ENCODE measurements around the gene TUBGCP5. TPM values are rescaled to one million over a fixed set of nuclear protein-coding genes. Genes with fewer than 3 reads are reported as not detected.
"Not testable (repeated sequence)": the region's sequence is repeated elsewhere in the genome, so short reads cannot be mapped to it uniquely, and the experiment has no call there.

TUBGCP5 gene
- polyA plus RNA-seq, 1 donor from 2014 or later = 23.3 TPM

DNA sequence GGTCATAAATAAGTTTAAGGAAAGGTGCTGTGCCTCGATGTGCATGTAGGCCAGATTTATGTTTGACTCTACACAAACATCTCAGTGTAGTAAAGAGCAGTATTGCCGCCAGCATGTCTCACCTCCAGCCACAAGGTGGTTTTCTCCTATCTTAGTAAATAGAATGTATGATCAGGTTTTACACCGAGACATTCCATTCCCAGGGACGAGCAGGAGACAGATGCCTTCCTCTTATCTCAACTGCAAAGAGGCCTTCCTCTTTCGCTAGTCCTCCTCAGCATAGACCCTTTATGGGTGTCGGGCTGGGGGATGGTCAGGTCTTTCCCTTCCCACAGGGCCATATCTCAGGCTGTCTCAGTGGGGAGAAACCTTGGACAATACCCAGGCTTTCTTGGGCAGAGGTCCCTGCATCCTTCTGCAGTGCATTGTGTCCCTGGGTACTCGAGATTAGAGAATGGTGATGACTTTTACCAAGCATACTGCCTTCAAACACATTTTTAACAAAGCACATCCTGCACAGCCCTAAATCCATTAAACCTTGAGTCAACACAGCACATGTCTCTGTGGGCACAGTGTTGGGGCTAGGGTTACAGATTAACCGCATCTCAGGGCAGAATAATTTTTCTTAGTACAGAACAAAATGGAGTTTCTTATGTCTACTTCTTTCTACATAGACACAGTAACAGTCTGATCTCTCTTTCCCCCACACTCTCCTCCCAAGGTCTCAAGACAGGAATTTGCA is 42.8 kb upstream of the TUBGCP5 start:
- not testable (repeated sequence) for H3K36me3 ChIP-seq (ENCODE audit: insufficient read depth, low read length)

DNA sequence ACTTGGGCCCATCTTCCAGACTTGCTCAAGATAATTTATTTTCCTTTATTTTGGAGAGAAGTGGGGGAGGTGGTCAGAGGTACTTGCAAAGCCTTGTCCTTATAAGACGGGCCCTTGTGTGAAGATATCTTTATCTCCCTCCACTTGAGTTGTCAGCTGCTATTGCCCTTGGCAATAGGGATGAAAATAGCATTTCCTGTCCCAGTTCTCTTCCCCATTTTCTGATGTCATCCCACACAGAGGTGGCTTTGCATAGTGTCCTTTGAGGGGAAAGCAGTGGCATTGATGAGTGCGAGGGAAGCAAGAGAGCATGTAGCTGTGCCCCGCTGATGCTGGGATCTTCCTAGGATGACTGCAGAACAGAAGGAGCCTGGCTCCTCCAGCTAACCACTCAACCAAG is 41.9 kb upstream of the TUBGCP5 start:
- H3K4me3 ChIP-seq (ENCODE audit: low read length) = no peak overlapping the region
- H3K79me2 ChIP-seq (replicated peaks; ENCODE audit: insufficient read depth, low read length) = no peaks in the 10 kb centered on the region
- H3K9me2 ChIP-seq (ENCODE audit: insufficient read depth, low read length) = no peaks in the 10 kb centered on the region
- TF ChIP-seq MXI1 (conservative IDR thresholded peaks at IDR 0.05; ENCODE audit: poor library complexity, severe bottlenecking) (no peak), POLR2AphosphoS5 (IDR thresholded peaks at IDR 0.05) (no peak), RAD21 (conservative IDR thresholded peaks at IDR 0.05) (no peak), TAF1 (IDR thresholded peaks at IDR 0.05; ENCODE audit: low read depth) (no peak), EP300 (conservative IDR thresholded peaks at IDR 0.05; ENCODE audit: poor library complexity, severe bottlenecking) (no peak), EZH2 (IDR thresholded peaks at IDR 0.05; ENCODE audit: borderline replicate concordance, insufficient read depth, low read length, poor library complexity, severe bottlenecking) (no peak), SMC3 (conservative IDR thresholded peaks at IDR 0.05; ENCODE audit: poor library complexity) (no peak)
- TF ChIP-seq, protein P1, sequence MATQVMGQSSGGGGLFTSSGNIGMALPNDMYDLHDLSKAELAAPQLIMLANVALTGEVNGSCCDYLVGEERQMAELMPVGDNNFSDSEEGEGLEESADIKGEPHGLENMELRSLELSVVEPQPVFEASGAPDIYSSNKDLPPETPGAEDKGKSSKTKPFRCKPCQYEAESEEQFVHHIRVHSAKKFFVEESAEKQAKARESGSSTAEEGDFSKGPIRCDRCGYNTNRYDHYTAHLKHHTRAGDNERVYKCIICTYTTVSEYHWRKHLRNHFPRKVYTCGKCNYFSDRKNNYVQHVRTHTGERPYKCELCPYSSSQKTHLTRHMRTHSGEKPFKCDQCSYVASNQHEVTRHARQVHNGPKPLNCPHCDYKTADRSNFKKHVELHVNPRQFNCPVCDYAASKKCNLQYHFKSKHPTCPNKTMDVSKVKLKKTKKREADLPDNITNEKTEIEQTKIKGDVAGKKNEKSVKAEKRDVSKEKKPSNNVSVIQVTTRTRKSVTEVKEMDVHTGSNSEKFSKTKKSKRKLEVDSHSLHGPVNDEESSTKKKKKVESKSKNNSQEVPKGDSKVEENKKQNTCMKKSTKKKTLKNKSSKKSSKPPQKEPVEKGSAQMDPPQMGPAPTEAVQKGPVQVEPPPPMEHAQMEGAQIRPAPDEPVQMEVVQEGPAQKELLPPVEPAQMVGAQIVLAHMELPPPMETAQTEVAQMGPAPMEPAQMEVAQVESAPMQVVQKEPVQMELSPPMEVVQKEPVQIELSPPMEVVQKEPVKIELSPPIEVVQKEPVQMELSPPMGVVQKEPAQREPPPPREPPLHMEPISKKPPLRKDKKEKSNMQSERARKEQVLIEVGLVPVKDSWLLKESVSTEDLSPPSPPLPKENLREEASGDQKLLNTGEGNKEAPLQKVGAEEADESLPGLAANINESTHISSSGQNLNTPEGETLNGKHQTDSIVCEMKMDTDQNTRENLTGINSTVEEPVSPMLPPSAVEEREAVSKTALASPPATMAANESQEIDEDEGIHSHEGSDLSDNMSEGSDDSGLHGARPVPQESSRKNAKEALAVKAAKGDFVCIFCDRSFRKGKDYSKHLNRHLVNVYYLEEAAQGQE (IDR thresholded peaks at IDR 0.05; ENCODE audit: borderline replicate concordance) = no peak
- TF ChIP-seq, protein P2, sequence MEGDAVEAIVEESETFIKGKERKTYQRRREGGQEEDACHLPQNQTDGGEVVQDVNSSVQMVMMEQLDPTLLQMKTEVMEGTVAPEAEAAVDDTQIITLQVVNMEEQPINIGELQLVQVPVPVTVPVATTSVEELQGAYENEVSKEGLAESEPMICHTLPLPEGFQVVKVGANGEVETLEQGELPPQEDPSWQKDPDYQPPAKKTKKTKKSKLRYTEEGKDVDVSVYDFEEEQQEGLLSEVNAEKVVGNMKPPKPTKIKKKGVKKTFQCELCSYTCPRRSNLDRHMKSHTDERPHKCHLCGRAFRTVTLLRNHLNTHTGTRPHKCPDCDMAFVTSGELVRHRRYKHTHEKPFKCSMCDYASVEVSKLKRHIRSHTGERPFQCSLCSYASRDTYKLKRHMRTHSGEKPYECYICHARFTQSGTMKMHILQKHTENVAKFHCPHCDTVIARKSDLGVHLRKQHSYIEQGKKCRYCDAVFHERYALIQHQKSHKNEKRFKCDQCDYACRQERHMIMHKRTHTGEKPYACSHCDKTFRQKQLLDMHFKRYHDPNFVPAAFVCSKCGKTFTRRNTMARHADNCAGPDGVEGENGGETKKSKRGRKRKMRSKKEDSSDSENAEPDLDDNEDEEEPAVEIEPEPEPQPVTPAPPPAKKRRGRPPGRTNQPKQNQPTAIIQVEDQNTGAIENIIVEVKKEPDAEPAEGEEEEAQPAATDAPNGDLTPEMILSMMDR (IDR thresholded peaks at IDR 0.05; ENCODE audit: poor library complexity, severe bottlenecking) = no peak
- H4K20me1 ChIP-seq (ENCODE audit: insufficient read depth) = no peaks in the 10 kb centered on the region
- H3K36me3 ChIP-seq (ENCODE audit: insufficient read depth, low read length) = no peaks in the 10 kb centered on the region
- no peaks in the 10 kb centered on the region for H3F3A ChIP-seq (ENCODE audit: insufficient read depth, low read length, poor library complexity, severe bottlenecking)
- no peak overlapping the region for H3K4me2 ChIP-seq (ENCODE audit: low read length)
- no peak overlapping the region for H3K27ac ChIP-seq (ENCODE audit: low read length)
- no peak overlapping the region for H2AFZ ChIP-seq (ENCODE audit: low read depth, low read length)
- H3K9ac ChIP-seq (ENCODE audit: low read length) = no peak overlapping the region
- no peaks in the 10 kb centered on the region for H3K27me3 ChIP-seq (ENCODE audit: insufficient read depth, low read depth, low read length)
- no peaks in the 10 kb centered on the region for H3K9me3 ChIP-seq (ENCODE audit: low read length)

More for the DNA sequence above, 42.8 kb upstream of the TUBGCP5 start:
- not testable (repeated sequence) for H3K9me2 ChIP-seq (ENCODE audit: insufficient read depth, low read length); H3K9me3 ChIP-seq (ENCODE audit: low read length); H4K20me1 ChIP-seq (ENCODE audit: insufficient read depth); H3F3A ChIP-seq (ENCODE audit: insufficient read depth, low read length, poor library complexity, severe bottlenecking); H3K9ac ChIP-seq (ENCODE audit: low read length); H3K27me3 ChIP-seq (ENCODE audit: insufficient read depth, low read depth, low read length); H3K4me3 ChIP-seq (ENCODE audit: low read length); H3K27ac ChIP-seq (ENCODE audit: low read length); H2AFZ ChIP-seq (ENCODE audit: low read depth, low read length); H3K79me2 ChIP-seq (replicated peaks; ENCODE audit: insufficient read depth, low read length); H3K4me2 ChIP-seq (ENCODE audit: low read length)
